WTC11 (cell line): Measurements from ENCODE around the gene MYOF. TPM values are rescaled to one million over a fixed set of nuclear protein-coding genes. Genes with fewer than 3 reads are reported as not detected.

Experiments
- ATAC-seq: fragments of 200-7000 bp; cut with Tn5 transposase; 2 replicates; pipeline ENCODE4 v1.10.0; 2021; ENCODE audit warnings: mild to moderate bottlenecking, moderate library complexity
- CTCF ChIA-PET: fragments of 300-600 bp; sonication (Branson Sonifier 250); formaldehyde crosslinking; loops from one replicate; lab custom pipeline; 2021; ENCODE audit warnings: antibody characterized with exemption; lab: Charles Lee
- POLR2A ChIA-PET: fragments of 350-600 bp; sonication (Branson Sonifier 250); formaldehyde crosslinking; loops from one replicate; lab custom pipeline; 2021; ENCODE audit warnings: antibody characterized with exemption; lab: Charles Lee
- DNase-seq: peaks from one replicate; pipeline ENCODE4 v3.0.0; 2021; ENCODE audit warnings: low spot score
- H3K27ac Mint-ChIP-seq: 2 replicates; pipeline ENCODE4 v1.8.0; 2021; ENCODE audit warnings: mixed read lengths
- H3K27me3 Mint-ChIP-seq: 2 replicates; pipeline ENCODE4 v1.8.0; 2021; ENCODE audit warnings: low read depth, mild to moderate bottlenecking, moderate library complexity, mixed read lengths
- H3K36me3 Mint-ChIP-seq: 2 replicates; pipeline ENCODE4 v1.8.0; 2021; ENCODE audit warnings: mixed read lengths
- H3K4me1 Mint-ChIP-seq: 2 replicates; pipeline ENCODE4 v1.8.0; 2022; ENCODE audit warnings: mixed read lengths
- H3K4me3 Mint-ChIP-seq: 2 replicates; pipeline ENCODE4 v1.8.0; 2021; ENCODE audit warnings: mild to moderate bottlenecking, moderate library complexity, mixed read lengths
- H3K9me3 Mint-ChIP-seq: 2 replicates; pipeline ENCODE4 v1.8.0; 2021; ENCODE audit warnings: mixed read lengths
- ARID4B ChIP-seq: sonication (generic); formaldehyde crosslinking; IDR thresholded peaks from 2 replicates; pipeline ENCODE4 v1.8.0; 2023; ENCODE audit warnings: missing genetic modification reagents, mild to moderate bottlenecking, borderline replicate concordance
- E2F1 ChIP-seq: sonication (generic); formaldehyde crosslinking; IDR thresholded peaks from 2 replicates; pipeline ENCODE4 v1.8.0; 2022; ENCODE audit warnings: mild to moderate bottlenecking, missing genetic modification reagents
- EMX1 ChIP-seq: fragments of 250-450 bp; sonication (Bioruptor Pico); IDR thresholded peaks from 2 replicates; pipeline ENCODE4 v1.8.0; 2021; ENCODE audit warnings: mild to moderate bottlenecking
- ESRRA ChIP-seq: sonication (generic); formaldehyde crosslinking; IDR thresholded peaks from 2 replicates; pipeline ENCODE4 v1.8.1; 2022; ENCODE audit warnings: mild to moderate bottlenecking, missing genetic modification reagents, borderline replicate concordance
- HMGXB4 ChIP-seq: sonication (generic); formaldehyde crosslinking; IDR thresholded peaks from 2 replicates; pipeline ENCODE4 v1.8.1; 2023; ENCODE audit warnings: mild to moderate bottlenecking, moderate library complexity, missing genetic modification reagents
- MXD4 ChIP-seq: fragments of 250-450 bp; sonication (Bioruptor Pico); IDR thresholded peaks from 2 replicates; pipeline ENCODE4 v1.8.0; 2021; ENCODE audit warnings: mild to moderate bottlenecking, moderate library complexity, borderline replicate concordance
- OVOL2 ChIP-seq: fragments of 250-450 bp; sonication (Bioruptor Pico); IDR thresholded peaks from 2 replicates; pipeline ENCODE4 v1.9.0; 2021; ENCODE audit warnings: mild to moderate bottlenecking, borderline replicate concordance
- SMAD4 ChIP-seq: sonication (generic); formaldehyde crosslinking; IDR thresholded peaks from 2 replicates; pipeline ENCODE4 v1.8.0; 2022; ENCODE audit warnings: mild to moderate bottlenecking, missing genetic modification reagents
- SOX15 ChIP-seq: fragments of 250-450 bp; sonication (Bioruptor Pico); IDR thresholded peaks from 2 replicates; pipeline ENCODE4 v1.9.0; 2021; ENCODE audit warnings: mild to moderate bottlenecking
- TCF7 ChIP-seq: sonication (generic); formaldehyde crosslinking; IDR thresholded peaks from 2 replicates; pipeline ENCODE4 v1.8.0; 2022; ENCODE audit warnings: mild to moderate bottlenecking, low read depth, missing genetic modification reagents, moderate library complexity
- ZNF232 ChIP-seq: sonication (generic); formaldehyde crosslinking; IDR thresholded peaks from 2 replicates; pipeline ENCODE4 v1.8.0; 2022; ENCODE audit warnings: mild to moderate bottlenecking, missing genetic modification reagents
- ZNF396 ChIP-seq: fragments of 250-450 bp; sonication (Bioruptor Pico); IDR thresholded peaks from 2 replicates; pipeline ENCODE4 v1.8.0; 2021; ENCODE audit warnings: mild to moderate bottlenecking, moderate library complexity, borderline replicate concordance
- ZNF671 ChIP-seq: fragments of 250-450 bp; sonication (Bioruptor Pico); IDR thresholded peaks from 2 replicates; pipeline ENCODE4 v1.8.0; 2021; ENCODE audit warnings: mild to moderate bottlenecking
- total RNA-seq: library from RNA; stranded (reverse); gene quantifications from 3 replicates; pipeline ENCODE4 v1.2.3, GENCODE V29; 2021
- TF ChIP-seq, protein P1 (sequence below): sonication (generic); formaldehyde crosslinking; IDR thresholded peaks from 2 replicates; pipeline ENCODE4 v1.8.0; 2022; ENCODE audit warnings: missing genetic modification reagents
- TF ChIP-seq, protein P2 (sequence below): sonication (generic); formaldehyde crosslinking; IDR thresholded peaks from 2 replicates; pipeline ENCODE4 v1.8.0; 2022; ENCODE audit warnings: mild to moderate bottlenecking, missing genetic modification reagents

The MYOF gene
- total RNA-seq, 1 experiment from 2014 or later = 1.8 TPM

- TF ChIP-seq, protein P1, sequence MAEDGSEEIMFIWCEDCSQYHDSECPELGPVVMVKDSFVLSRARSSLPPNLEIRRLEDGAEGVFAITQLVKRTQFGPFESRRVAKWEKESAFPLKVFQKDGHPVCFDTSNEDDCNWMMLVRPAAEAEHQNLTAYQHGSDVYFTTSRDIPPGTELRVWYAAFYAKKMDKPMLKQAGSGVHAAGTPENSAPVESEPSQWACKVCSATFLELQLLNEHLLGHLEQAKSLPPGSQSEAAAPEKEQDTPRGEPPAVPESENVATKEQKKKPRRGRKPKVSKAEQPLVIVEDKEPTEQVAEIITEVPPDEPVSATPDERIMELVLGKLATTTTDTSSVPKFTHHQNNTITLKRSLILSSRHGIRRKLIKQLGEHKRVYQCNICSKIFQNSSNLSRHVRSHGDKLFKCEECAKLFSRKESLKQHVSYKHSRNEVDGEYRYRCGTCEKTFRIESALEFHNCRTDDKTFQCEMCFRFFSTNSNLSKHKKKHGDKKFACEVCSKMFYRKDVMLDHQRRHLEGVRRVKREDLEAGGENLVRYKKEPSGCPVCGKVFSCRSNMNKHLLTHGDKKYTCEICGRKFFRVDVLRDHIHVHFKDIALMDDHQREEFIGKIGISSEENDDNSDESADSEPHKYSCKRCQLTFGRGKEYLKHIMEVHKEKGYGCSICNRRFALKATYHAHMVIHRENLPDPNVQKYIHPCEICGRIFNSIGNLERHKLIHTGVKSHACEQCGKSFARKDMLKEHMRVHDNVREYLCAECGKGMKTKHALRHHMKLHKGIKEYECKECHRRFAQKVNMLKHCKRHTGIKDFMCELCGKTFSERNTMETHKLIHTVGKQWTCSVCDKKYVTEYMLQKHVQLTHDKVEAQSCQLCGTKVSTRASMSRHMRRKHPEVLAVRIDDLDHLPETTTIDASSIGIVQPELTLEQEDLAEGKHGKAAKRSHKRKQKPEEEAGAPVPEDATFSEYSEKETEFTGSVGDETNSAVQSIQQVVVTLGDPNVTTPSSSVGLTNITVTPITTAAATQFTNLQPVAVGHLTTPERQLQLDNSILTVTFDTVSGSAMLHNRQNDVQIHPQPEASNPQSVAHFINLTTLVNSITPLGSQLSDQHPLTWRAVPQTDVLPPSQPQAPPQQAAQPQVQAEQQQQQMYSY (CRISPR knock-in tag) = no peak
- TF ChIP-seq ZNF671 (no peak), ARID4B (CRISPR knock-in tag) (no peak)
- TF ChIP-seq, all 79 proteins: peak for 0
These were observed 24.6 kb downstream of the MYOF start (continued) for GRCh38 chr10:93457511-93457910.

- Mint-ChIP-seq H3K36me3 (no peaks in the 10 kb centered on the region), H3K27ac (no peak overlapping the region), H3K4me3 (no peak overlapping the region), H3K4me1 (peaks cover 12% of the 10 kb centered on the region), H3K9me3 (peaks cover 6% of the 10 kb centered on the region; the same call in 1 of the 2 replicates), H3K27me3 (no peaks in the 10 kb centered on the region)
- no peak for DNase-seq
- POLR2A ChIA-PET = interaction anchor here (0.5 kb wide), 1 partner anchor 446 kb away, joined by 4 read pairs; no protein-coding TSS in a partner anchor
- no peak for TF ChIP-seq MXD4 (CRISPR knock-in tag)
- no peak for TF ChIP-seq ARID4B (CRISPR knock-in tag)
- no peak for TF ChIP-seq HMGXB4
- TF ChIP-seq TCF7 (CRISPR knock-in tag) = no peak
- TF ChIP-seq ZNF671 = no peak
- TF ChIP-seq ZNF396 = no peak
- no peak for ATAC-seq
- CTCF ChIA-PET = interaction anchor here (0.7 to 1.4 kb wide), 3 partner anchors 26 to 55 kb away, joined by 3 to 5 read pairs (median 3); partner anchors contain the start of gene MYOF
These were observed 25.7 kb downstream of the MYOF start for GRCh38 chr10:93456480-93456879.

GRCh38 chr10:93454736-93455135 is 27.4 kb downstream of the MYOF start:
- Mint-ChIP-seq H3K9me3 (peaks cover 1% of the 10 kb centered on the region; the same call in 1 of the 2 replicates), H3K27ac (no peak overlapping the region), H3K4me1 (peaks cover 8% of the 10 kb centered on the region; the same call in 1 of the 2 replicates), H3K27me3 (no peaks in the 10 kb centered on the region), H3K36me3 (no peaks in the 10 kb centered on the region), H3K4me3 (no peak overlapping the region)
- ATAC-seq (no peak), DNase-seq (no peak)
- ChIA-PET POLR2A (no interaction called here), CTCF (no interaction called here)
- no peak for TF ChIP-seq ESRRA (CRISPR knock-in tag)
- no peak for TF ChIP-seq EMX1 (CRISPR knock-in tag)
- TF ChIP-seq, protein P2, sequence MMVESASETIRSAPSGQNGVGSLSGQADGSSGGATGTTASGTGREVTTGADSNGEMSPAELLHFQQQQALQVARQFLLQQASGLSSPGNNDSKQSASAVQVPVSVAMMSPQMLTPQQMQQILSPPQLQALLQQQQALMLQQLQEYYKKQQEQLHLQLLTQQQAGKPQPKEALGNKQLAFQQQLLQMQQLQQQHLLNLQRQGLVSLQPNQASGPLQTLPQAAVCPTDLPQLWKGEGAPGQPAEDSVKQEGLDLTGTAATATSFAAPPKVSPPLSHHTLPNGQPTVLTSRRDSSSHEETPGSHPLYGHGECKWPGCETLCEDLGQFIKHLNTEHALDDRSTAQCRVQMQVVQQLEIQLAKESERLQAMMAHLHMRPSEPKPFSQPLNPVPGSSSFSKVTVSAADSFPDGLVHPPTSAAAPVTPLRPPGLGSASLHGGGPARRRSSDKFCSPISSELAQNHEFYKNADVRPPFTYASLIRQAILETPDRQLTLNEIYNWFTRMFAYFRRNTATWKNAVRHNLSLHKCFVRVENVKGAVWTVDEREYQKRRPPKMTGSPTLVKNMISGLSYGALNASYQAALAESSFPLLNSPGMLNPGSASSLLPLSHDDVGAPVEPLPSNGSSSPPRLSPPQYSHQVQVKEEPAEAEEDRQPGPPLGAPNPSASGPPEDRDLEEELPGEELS (CRISPR knock-in tag) = no peak
- TF ChIP-seq ZNF232 (CRISPR knock-in tag) = no peak
- TF ChIP-seq E2F1 (CRISPR knock-in tag) = no peak
- TF ChIP-seq OVOL2 (CRISPR knock-in tag) = no peak
- TF ChIP-seq SOX15 (CRISPR knock-in tag) = no peak
- TF ChIP-seq SMAD4 (CRISPR knock-in tag) = no peak
